Measurements from ENCODE around the gene ANXA6.
A peak's percentile ranks its signal among the peaks of the same experiment; 100 is the strongest.

ANXA6 gene

GRCh38 chr5:151132963-151133362 is 24.6 kb downstream of the ANXA6 start:
- peaks cover 86% of the 10 kb centered on the region for H3K4me1 Mint-ChIP-seq
- H3K27me3 Mint-ChIP-seq: no peaks in the 10 kb centered on the region
- no peak overlapping the region for H3K4me3 Mint-ChIP-seq
- no peak for DNase-seq
- H3K27ac Mint-ChIP-seq: no peak overlapping the region
- H3K9me3 Mint-ChIP-seq: no peaks in the 10 kb centered on the region
- no peak for ATAC-seq

- peaks cover 89% of the 10 kb centered on the region for H3K4me1 Mint-ChIP-seq
Measured at GRCh38 chr5:151130922-151131891, 26.4 kb downstream of the ANXA6 start.

GRCh38 chr5:151130235-151130921 is 27.2 kb downstream of the ANXA6 start:
- no peak for DNase-seq
- no peaks in the 10 kb centered on the region for H3K27me3 Mint-ChIP-seq
- no peak for ATAC-seq
- H3K27ac Mint-ChIP-seq: peak overlapping the region; percentile 47 to 54
- H3K4me1 Mint-ChIP-seq: peaks cover 92% of the 10 kb centered on the region
- no peak overlapping the region for H3K4me3 Mint-ChIP-seq
- no peaks in the 10 kb centered on the region for H3K9me3 Mint-ChIP-seq

More at GRCh38 chr5:151130922-151131891, 26.4 kb downstream of the ANXA6 start:
- ATAC-seq (no peak), DNase-seq (no peak)
- H3K4me3 Mint-ChIP-seq: peak overlapping the region in 1 of 2 donors; percentile 20
- H3K9me3 Mint-ChIP-seq: no peaks in the 10 kb centered on the region
- H3K27me3 Mint-ChIP-seq: no peaks in the 10 kb centered on the region
- H3K27ac Mint-ChIP-seq: peak overlapping the region; percentile 94 to 95

GRCh38 chr5:151128817-151129216 is 28.8 kb downstream of the ANXA6 start:
- no peak for DNase-seq
- H3K27ac Mint-ChIP-seq: no peak overlapping the region

GRCh38 chr5:151127926-151128325 is 29.7 kb downstream of the ANXA6 start:
- Mint-ChIP-seq H3K4me1 (peaks cover 98% of the 10 kb centered on the region), H3K9me3 (no peaks in the 10 kb centered on the region), H3K27me3 (no peaks in the 10 kb centered on the region), H3K4me3 (peak overlapping the region in 1 of 2 donors; percentile 32), H3K27ac (peak overlapping the region; percentile 4 to 38)
- DNase-seq (no peak), ATAC-seq (no peak)

More at GRCh38 chr5:151128817-151129216, 28.8 kb downstream of the ANXA6 start:
- no peak for ATAC-seq
- peaks cover 93% of the 10 kb centered on the region for H3K4me1 Mint-ChIP-seq
- H3K27me3 Mint-ChIP-seq: no peaks in the 10 kb centered on the region
- no peak overlapping the region for H3K4me3 Mint-ChIP-seq
- no peaks in the 10 kb centered on the region for H3K9me3 Mint-ChIP-seq

GRCh38 chr5:151126199-151126645 is 31.4 kb downstream of the ANXA6 start:
- peak; percentile 47 for ATAC-seq
- peak overlapping the region; percentile 2 to 34 for H3K4me3 Mint-ChIP-seq
- H3K9me3 Mint-ChIP-seq: no peaks in the 10 kb centered on the region
- peak overlapping the region; percentile 87 to 96 for H3K27ac Mint-ChIP-seq
- peaks cover 92% of the 10 kb centered on the region for H3K4me1 Mint-ChIP-seq
- H3K27me3 Mint-ChIP-seq: no peaks in the 10 kb centered on the region
- DNase-seq: peak; percentile 62 to 72

- H3K27me3 Mint-ChIP-seq: no peaks in the 10 kb centered on the region
- peaks cover 84% of the 10 kb centered on the region for H3K4me1 Mint-ChIP-seq
- H3K27ac Mint-ChIP-seq: peak overlapping the region; percentile 87 to 96
- H3K4me3 Mint-ChIP-seq: peak overlapping the region; percentile 47 to 84
- DNase-seq (peak; percentile 31 to 50), ATAC-seq (peak; percentile 55)
- H3K9me3 Mint-ChIP-seq: no peaks in the 10 kb centered on the region
Measured at GRCh38 chr5:151125421-151125820, 32.2 kb downstream of the ANXA6 start.

- Mint-ChIP-seq H3K9me3 (no peaks in the 10 kb centered on the region), H3K27ac (peak overlapping the region; percentile 96 to 98), H3K4me1 (peaks cover 72% of the 10 kb centered on the region), H3K4me3 (peak overlapping the region; percentile 77 to 84), H3K27me3 (no peaks in the 10 kb centered on the region)
- DNase-seq (peak; percentile 67 to 70), ATAC-seq (peak; percentile 73)
Measured at GRCh38 chr5:151123897-151124751, 33.5 kb downstream of the ANXA6 start.

- Mint-ChIP-seq H3K4me3 (no peak overlapping the region), H3K9me3 (no peaks in the 10 kb centered on the region), H3K27me3 (no peaks in the 10 kb centered on the region), H3K27ac (no peak overlapping the region), H3K4me1 (peaks cover 60% of the 10 kb centered on the region)
- ATAC-seq: no peak
- no peak for DNase-seq
Measured at GRCh38 chr5:151122828-151123227, 34.8 kb downstream of the ANXA6 start.

- H3K27me3 Mint-ChIP-seq: no peaks in the 10 kb centered on the region
- no peak for ATAC-seq
- no peak for DNase-seq
- no peaks in the 10 kb centered on the region for H3K9me3 Mint-ChIP-seq
- H3K27ac Mint-ChIP-seq: no peak overlapping the region
- peaks cover 56% of the 10 kb centered on the region for H3K4me1 Mint-ChIP-seq
- no peak overlapping the region for H3K4me3 Mint-ChIP-seq
Measured at GRCh38 chr5:151121665-151122064, 35.9 kb downstream of the ANXA6 start.

GRCh38 chr5:151121095-151121494 is 36.5 kb downstream of the ANXA6 start:
- Mint-ChIP-seq H3K4me1 (peaks cover 50% of the 10 kb centered on the region), H3K27ac (peak overlapping the region; percentile 31 to 58), H3K9me3 (no peaks in the 10 kb centered on the region), H3K4me3 (no peak overlapping the region), H3K27me3 (no peaks in the 10 kb centered on the region)
- ATAC-seq (no peak), DNase-seq (no peak)

GRCh38 chr5:151118913-151119575 is 38.5 kb downstream of the ANXA6 start:
- DNase-seq (no peak), ATAC-seq (no peak)
- peaks cover 37% of the 10 kb centered on the region for H3K4me1 Mint-ChIP-seq
- H3K27ac Mint-ChIP-seq: peak overlapping the region; percentile 69 to 88
- H3K27me3 Mint-ChIP-seq: no peaks in the 10 kb centered on the region
- no peak overlapping the region for H3K4me3 Mint-ChIP-seq
- H3K9me3 Mint-ChIP-seq: no peaks in the 10 kb centered on the region

- Mint-ChIP-seq H3K27ac (no peak overlapping the region), H3K4me3 (no peak overlapping the region), H3K4me1 (peaks cover 16% of the 10 kb centered on the region), H3K9me3 (no peaks in the 10 kb centered on the region), H3K27me3 (no peaks in the 10 kb centered on the region)
- peak; percentile 63 for ATAC-seq
- DNase-seq: peak; percentile 58 to 68
Measured at GRCh38 chr5:151115272-151115905, 42.2 kb downstream of the ANXA6 start.

- H3K27ac Mint-ChIP-seq: peak overlapping the region in 1 of 2 donors; percentile 78
- ATAC-seq (no peak), DNase-seq (no peak)
- no peaks in the 10 kb centered on the region for H3K9me3 Mint-ChIP-seq
- H3K27me3 Mint-ChIP-seq: no peaks in the 10 kb centered on the region
- no peak overlapping the region for H3K4me3 Mint-ChIP-seq
- H3K4me1 Mint-ChIP-seq: peaks cover 16% of the 10 kb centered on the region
Measured at GRCh38 chr5:151113651-151114050, 43.9 kb downstream of the ANXA6 start.

Measured in stimulated activated naive CD8-positive, alpha-beta T cell treated with anti-CD3 and anti-CD28 coated beads, Interleukin-15, amount 100 ng/mL, for 72 hours (primary cell).